ENCODE measurements around the gene DLK2. TPM values are rescaled to one million over a fixed set of nuclear protein-coding genes. Genes with fewer than 3 reads are reported as not detected.

Gene DLK2
- total and polyA plus RNA-seq, 2 of the 13 experiments (the other 11 are each of a cell fraction or from before 2014, with no cell fraction given) = 1.2 to 3.8 TPM

DNA sequence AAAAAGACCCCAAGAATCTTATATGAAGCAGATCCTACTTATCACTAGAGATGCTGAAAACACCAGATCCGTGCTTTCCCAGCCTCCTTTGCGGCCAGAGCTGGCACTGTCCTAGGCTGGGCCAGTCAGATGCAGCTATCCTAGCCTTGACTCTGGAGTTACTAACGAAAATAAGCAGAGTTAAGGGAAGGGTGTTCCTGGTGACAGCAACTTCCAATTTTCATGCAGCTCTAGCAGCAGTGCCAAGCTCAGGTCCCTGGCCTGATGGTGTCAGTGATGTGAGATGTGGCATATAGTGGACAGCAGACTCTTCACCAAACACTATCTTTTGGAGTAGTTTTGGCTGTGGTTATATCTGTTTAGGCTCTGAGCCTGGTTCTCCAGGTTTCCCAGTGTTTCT is 53.6 kb downstream of the DLK2 start:
- Histone ChIP-seq H3K9ac (ENCODE audit: insufficient read depth, low read depth, low read length) (no peak overlapping the region), H3K36me3 (replicated peaks in 1 of 2; ENCODE audit: control insufficient read depth in 1 of 2, insufficient read depth in 2 of 2, low read length in 2 of 2) (no peaks in the 10 kb centered on the region), H3K4me1 (ENCODE audit: insufficient read depth, low read length) (peaks cover 8% of the 10 kb centered on the region; the same call in 1 of the 2 replicates), H2AFZ (ENCODE audit: low read length) (no peak overlapping the region), H3K4me3 (replicated peaks in 1 of 3; ENCODE audit: insufficient read depth in 1 of 3, low read depth in 2 of 3, low read length in 3 of 3) (no peak overlapping the region), H3K79me2 (ENCODE audit: insufficient read depth, low read length) (no peaks in the 10 kb centered on the region), H3K9me3 (ENCODE audit: low read length) (no peaks in the 10 kb centered on the region), H3K4me2 (ENCODE audit: low read depth, low read length) (no peak overlapping the region), H4K20me1 (ENCODE audit: insufficient read depth, low read length) (no peaks in the 10 kb centered on the region), H3K27me3 (ENCODE audit: control insufficient read depth in 1 of 2, insufficient read depth in 2 of 2, low read length in 2 of 2) (peaks cover 0 to 8% of the 10 kb centered on the region in 2 experiments; a peak in 2 of 5 replicates), H3K27ac (ENCODE audit: extremely low read length, insufficient read depth, low read length) (no peak overlapping the region)
- ChIA-PET CTCF (ENCODE audit: low intra/inter-chr PET ratio, low total read pairs) (no interaction called here), POLR2A (no interaction called here)
- intact Hi-C loops (cut with micrococcal nuclease; ENCODE audit: unreplicated experiment) (no loop called here), in situ Hi-C loops (cut with HindIII; ENCODE audit: extremely low pct_ligation_motif_present, low pct_unique_long_range_greater_than_20kb) (no loop called here)
- FAIRE-seq (no peak), DNase-seq (ENCODE audit: low spot score) (no peak), ATAC-seq (peak; percentile 35)
- BruUV-seq (replicated peaks) = no TSS peak
- TF ChIP-seq, protein P1, sequence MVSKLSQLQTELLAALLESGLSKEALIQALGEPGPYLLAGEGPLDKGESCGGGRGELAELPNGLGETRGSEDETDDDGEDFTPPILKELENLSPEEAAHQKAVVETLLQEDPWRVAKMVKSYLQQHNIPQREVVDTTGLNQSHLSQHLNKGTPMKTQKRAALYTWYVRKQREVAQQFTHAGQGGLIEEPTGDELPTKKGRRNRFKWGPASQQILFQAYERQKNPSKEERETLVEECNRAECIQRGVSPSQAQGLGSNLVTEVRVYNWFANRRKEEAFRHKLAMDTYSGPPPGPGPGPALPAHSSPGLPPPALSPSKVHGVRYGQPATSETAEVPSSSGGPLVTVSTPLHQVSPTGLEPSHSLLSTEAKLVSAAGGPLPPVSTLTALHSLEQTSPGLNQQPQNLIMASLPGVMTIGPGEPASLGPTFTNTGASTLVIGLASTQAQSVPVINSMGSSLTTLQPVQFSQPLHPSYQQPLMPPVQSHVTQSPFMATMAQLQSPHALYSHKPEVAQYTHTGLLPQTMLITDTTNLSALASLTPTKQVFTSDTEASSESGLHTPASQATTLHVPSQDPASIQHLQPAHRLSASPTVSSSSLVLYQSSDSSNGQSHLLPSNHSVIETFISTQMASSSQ (IDR thresholded peaks at IDR 0.05; ENCODE audit: low read depth) = no peak
- TF ChIP-seq, protein P1 (CRISPR knock-in tag; IDR thresholded peaks at IDR 0.05; ENCODE audit: borderline replicate concordance) = no peak
- WGBS (ENCODE audit: low lambda C conversion rate) = 49% methylated on average over 3 of the region's 3 CpGs

Small RNAs within 50 kb of the gene (microRNA-seq; reads per million reads assigned to microRNA genes)
- 1.7 reads per million, percentile 3 among the genes with 10 or more reads in this experiment for gene MIR6780B

Small RNAs within 50 kb of the gene (small RNA-seq; reads per million reads assigned to genes)
- gene MIR6780B (ENCODE audit: insufficient read depth in 2 of 3, insufficient read length in 3 of 3, low read depth in 2 of 3, low replicate concordance in 1 of 3) (0 reads per million in 3 experiments), gene RNU6-1113P (ENCODE audit: insufficient read depth in 2 of 3, insufficient read length in 3 of 3, low read depth in 2 of 3, low replicate concordance in 1 of 3) (0 reads per million in 3 experiments)

Other genes starting within 250 kb of the DLK2 start
- gene DNPH1, start 226.1 kb downstream of the DLK2 start, total RNA-seq (2016; rRNA removed; fragmentation: Illumina TruSeq; extraction: Trizol) = 75.0 and 75.1 TPM in 2 replicates
- gene DNPH1, start 226.1 kb downstream of the DLK2 start, polyA plus RNA-seq (2011; rRNA removed) = 56.5 and 65.8 TPM in 2 replicates
- gene TTBK1, start 212.1 kb downstream of the DLK2 start, total RNA-seq (2016; rRNA removed; fragmentation: Illumina TruSeq; extraction: Trizol) = 0.10 and 0.33 TPM in 2 replicates
- gene TTBK1, start 212.1 kb downstream of the DLK2 start, polyA plus RNA-seq (2011; rRNA removed) = 0.24 and 0.50 TPM in 2 replicates
- gene SLC22A7, start 157.3 kb downstream of the DLK2 start, total RNA-seq (2016; rRNA removed; fragmentation: Illumina TruSeq; extraction: Trizol) = 8.6 and 22.6 TPM in 2 replicates
- gene SLC22A7, start 157.3 kb downstream of the DLK2 start, polyA plus RNA-seq (2011; rRNA removed) = 5.3 and 12.3 TPM in 2 replicates
- gene CRIP3, start 146.7 kb downstream of the DLK2 start, total RNA-seq (2016; rRNA removed; fragmentation: Illumina TruSeq; extraction: Trizol) = 3.5 and 6.3 TPM in 2 replicates
- gene CRIP3, start 146.7 kb downstream of the DLK2 start, polyA plus RNA-seq (2011; rRNA removed) = 9.3 and 14.2 TPM in 2 replicates
- gene ZNF318, start 85.9 kb downstream of the DLK2 start, total RNA-seq (2016; rRNA removed; fragmentation: Illumina TruSeq; extraction: Trizol) = 13.0 and 19.4 TPM in 2 replicates
- 14.5 and 15.1 TPM in 2 replicates for gene ZNF318, start 85.9 kb downstream of the DLK2 start, polyA plus RNA-seq (2011; rRNA removed)
- 11.2 and 24.3 TPM in 2 replicates for gene ABCC10, start 28.0 kb downstream of the DLK2 start, total RNA-seq (2016; rRNA removed; fragmentation: Illumina TruSeq; extraction: Trizol)
- gene ABCC10, start 28.0 kb downstream of the DLK2 start, polyA plus RNA-seq (2011; rRNA removed) = 16.0 and 24.1 TPM in 2 replicates
- 10.2 and 15.7 TPM in 2 replicates for gene TJAP1, start 22.0 kb upstream of the DLK2 start, total RNA-seq (2016; rRNA removed; fragmentation: Illumina TruSeq; extraction: Trizol)
- 41.6 and 48.3 TPM in 2 replicates for gene TJAP1, start 22.0 kb upstream of the DLK2 start, polyA plus RNA-seq (2011; rRNA removed)
- gene LRRC73, start 54.8 kb upstream of the DLK2 start, total RNA-seq (2016; rRNA removed; fragmentation: Illumina TruSeq; extraction: Trizol) = 0.11 and 0.17 TPM in 2 replicates
- gene LRRC73, start 54.8 kb upstream of the DLK2 start, polyA plus RNA-seq (2011; rRNA removed) = 0.08 and 0.12 TPM in 2 replicates
- gene YIPF3, start 61.4 kb upstream of the DLK2 start, total RNA-seq (2016; rRNA removed; fragmentation: Illumina TruSeq; extraction: Trizol) = 51.2 and 107 TPM in 2 replicates
- gene YIPF3, start 61.4 kb upstream of the DLK2 start, polyA plus RNA-seq (2011; rRNA removed) = 206 and 248 TPM in 2 replicates
- gene POLR1C, start 61.5 kb upstream of the DLK2 start, total RNA-seq (2016; rRNA removed; fragmentation: Illumina TruSeq; extraction: Trizol) = 72.2 and 75.6 TPM in 2 replicates
- 55.2 and 62.6 TPM in 2 replicates for gene POLR1C, start 61.5 kb upstream of the DLK2 start, polyA plus RNA-seq (2011; rRNA removed)
- gene XPO5, start 120.5 kb upstream of the DLK2 start, total RNA-seq (2016; rRNA removed; fragmentation: Illumina TruSeq; extraction: Trizol) = 68.0 and 71.3 TPM in 2 replicates
- gene XPO5, start 120.5 kb upstream of the DLK2 start, polyA plus RNA-seq (2011; rRNA removed) = 52.2 and 67.6 TPM in 2 replicates
- gene POLH, start 120.6 kb upstream of the DLK2 start, total RNA-seq (2016; rRNA removed; fragmentation: Illumina TruSeq; extraction: Trizol) = 25.0 and 35.5 TPM in 2 replicates
- 6.3 and 11.6 TPM in 2 replicates for gene POLH, start 120.6 kb upstream of the DLK2 start, polyA plus RNA-seq (2011; rRNA removed)
- 12.6 and 26.9 TPM in 2 replicates for gene GTPBP2, start 173.7 kb upstream of the DLK2 start, total RNA-seq (2016; rRNA removed; fragmentation: Illumina TruSeq; extraction: Trizol)
- 88.2 and 125 TPM in 2 replicates for gene GTPBP2, start 173.7 kb upstream of the DLK2 start, polyA plus RNA-seq (2011; rRNA removed)
- gene MAD2L1BP, start 180.3 kb upstream of the DLK2 start, total RNA-seq (2016; rRNA removed; fragmentation: Illumina TruSeq; extraction: Trizol) = 54.2 and 69.8 TPM in 2 replicates
- 55.5 and 57.8 TPM in 2 replicates for gene MAD2L1BP, start 180.3 kb upstream of the DLK2 start, polyA plus RNA-seq (2011; rRNA removed)
- gene RSPH9, start 189.5 kb upstream of the DLK2 start, total RNA-seq (2016; rRNA removed; fragmentation: Illumina TruSeq; extraction: Trizol) = 0.04 TPM in 1 of 2 replicates, not detected in the other
- not detected in 2 replicates for gene RSPH9, start 189.5 kb upstream of the DLK2 start, polyA plus RNA-seq (2011; rRNA removed)
- gene MRPS18A, start 232.2 kb upstream of the DLK2 start, total RNA-seq (2016; rRNA removed; fragmentation: Illumina TruSeq; extraction: Trizol) = 89.1 and 100 TPM in 2 replicates
- 87.8 and 102 TPM in 2 replicates for gene MRPS18A, start 232.2 kb upstream of the DLK2 start, polyA plus RNA-seq (2011; rRNA removed)